GM23338 (cell line): ENCODE results near the gene PJA2. TPM values are rescaled to one million over a fixed set of nuclear protein-coding genes. Genes with fewer than 3 reads are reported as not detected.

Experiments
- ATAC-seq: fragments of 200-7000 bp; cut with Tn5 transposase; 3 replicates; pipeline ENCODE4 v1.9.1; 2020
- DNase-seq: peaks from one replicate; pipeline ENCODE4 v3.0.0-alpha.2; 2015; ENCODE audit warnings: low spot score
- H2AFZ ChIP-seq: fragments of 200-600 bp; sonication (generic); 2 replicates; pipeline ENCODE4 v1.8.0; 2016; ENCODE audit warnings: antibody characterized with exemption, mild to moderate bottlenecking, moderate library complexity
- H3F3A ChIP-seq: fragments of 200-600 bp; sonication (generic); replicated peaks from 2 replicates; pipeline ENCODE4 v1.8.0; 2017; ENCODE audit warnings: antibody characterized with exemption, mixed run types, low read depth
- H3K27ac ChIP-seq: fragments of 200-600 bp; sonication (generic); 2 replicates; pipeline ENCODE4 v1.6.1; 2016; ENCODE audit warnings: low read depth
- H3K27me3 ChIP-seq: fragments of 200-600 bp; sonication (generic); 2 replicates; pipeline ENCODE4 v1.8.0; 2016; ENCODE audit warnings: mild to moderate bottlenecking, mixed run types, moderate library complexity; ENCODE audit not compliant: insufficient read depth
- H3K36me3 ChIP-seq: fragments of 200-600 bp; sonication (generic); 2 replicates; pipeline ENCODE4 v1.8.0; 2016; ENCODE audit warnings: mild to moderate bottlenecking; ENCODE audit not compliant: insufficient read depth
- H3K4me1 ChIP-seq: fragments of 200-600 bp; sonication (generic); 2 replicates; pipeline ENCODE4 v1.8.0; 2016; ENCODE audit warnings: mild to moderate bottlenecking, moderate library complexity; ENCODE audit not compliant: insufficient read depth
- H3K4me2 ChIP-seq: fragments of 200-600 bp; sonication (generic); 2 replicates; pipeline ENCODE4 v1.7.1; 2017; ENCODE audit warnings: mixed run types
- H3K4me3 ChIP-seq: fragments of 200-600 bp; sonication (generic); 2 replicates; pipeline ENCODE4 v1.6.1; 2016; ENCODE audit warnings: mixed run types
- H3K79me2 ChIP-seq: fragments of 200-600 bp; sonication (generic); replicated peaks from 2 replicates; pipeline ENCODE4 v1.8.0; 2017; ENCODE audit warnings: mild to moderate bottlenecking; ENCODE audit not compliant: insufficient read depth
- H3K9me2 ChIP-seq: fragments of 200-600 bp; sonication (generic); 2 replicates; pipeline ENCODE4 v1.8.0; 2017; ENCODE audit not compliant: insufficient read depth
- H4K20me1 ChIP-seq: fragments of 200-600 bp; sonication (generic); replicated peaks from 2 replicates; pipeline ENCODE4 v1.8.0; 2017; ENCODE audit warnings: mild to moderate bottlenecking; ENCODE audit not compliant: insufficient read depth
- H3K27ac Mint-ChIP-seq: 2 replicates; pipeline ENCODE4 v1.8.0; 2020; ENCODE audit warnings: inconsistent platforms, mild to moderate bottlenecking, moderate library complexity, mixed read lengths
- H3K27me3 Mint-ChIP-seq: 3 replicates; pipeline ENCODE4 v1.8.0; 2022; ENCODE audit warnings: low read depth, mild to moderate bottlenecking, moderate library complexity, mixed read lengths, inconsistent platforms; ENCODE audit not compliant: insufficient read depth, poor library complexity
- H3K36me3 Mint-ChIP-seq: 3 replicates; pipeline ENCODE4 v1.8.0; 2021; ENCODE audit warnings: low read depth, mild to moderate bottlenecking, inconsistent platforms, moderate library complexity, mixed read lengths
- H3K4me1 Mint-ChIP-seq: 3 replicates; pipeline ENCODE4 v1.8.0; 2020; ENCODE audit warnings: mild to moderate bottlenecking, inconsistent platforms, mixed read lengths
- H3K4me3 Mint-ChIP-seq: 3 replicates; pipeline ENCODE4 v1.8.0; 2021; ENCODE audit warnings: moderate library complexity, mild to moderate bottlenecking, inconsistent platforms, mixed read lengths
- H3K9me3 Mint-ChIP-seq: 3 replicates; pipeline ENCODE4 v1.8.0; 2020; ENCODE audit warnings: moderate library complexity, mild to moderate bottlenecking, inconsistent platforms, mixed read lengths
- CREB1 ChIP-seq: fragments of 250-450 bp; sonication (Bioruptor Pico); IDR thresholded peaks from 2 replicates; pipeline ENCODE4 v1.5.0; 2020; ENCODE audit warnings: low read depth, mild to moderate bottlenecking, moderate library complexity
- CTCF ChIP-seq, 2 experiments: fragments of 200-600 bp in 1 of 2; sonication (generic) in 1 of 2; conservative IDR thresholded peaks; 2 replicates each; pipeline versions ENCODE4 v1.5.1 to v1.6.1; 2016 to 2017; ENCODE audit warnings: antibody characterized with exemption in 2 of 2, low read depth in 2 of 2, mild to moderate bottlenecking in 2 of 2, moderate library complexity in 1 of 2
- ETS1 ChIP-seq: IDR thresholded peaks from 2 replicates; pipeline ENCODE4 v1.6.1; 2016; ENCODE audit warnings: antibody characterized with exemption
- EZH2 ChIP-seq: fragments of 200-600 bp; sonication (generic); IDR thresholded peaks from one replicate; pipeline ENCODE4 v1.8.0; 2017; ENCODE audit warnings: antibody characterized with exemption, mild to moderate bottlenecking, low read depth; ENCODE audit not compliant: unreplicated experiment
- EZH2phosphoT487 ChIP-seq: fragments of 200-600 bp; sonication (generic); IDR thresholded peaks from one replicate; pipeline ENCODE4 v1.8.1; 2018; ENCODE audit warnings: antibody characterized with exemption; ENCODE audit not compliant: unreplicated experiment
- JUNB ChIP-seq: IDR thresholded peaks from one replicate; pipeline ENCODE4 v1.6.1; 2016; ENCODE audit warnings: antibody characterized with exemption; ENCODE audit not compliant: unreplicated experiment
- NANOG ChIP-seq: IDR thresholded peaks from 2 replicates; pipeline ENCODE4 v1.6.1; 2016; ENCODE audit warnings: antibody characterized with exemption, borderline replicate concordance
- POLR2AphosphoS5 ChIP-seq: IDR thresholded peaks from 2 replicates; pipeline ENCODE4 v1.6.1; 2016; ENCODE audit warnings: antibody characterized with exemption, low read depth
- REST ChIP-seq: IDR thresholded peaks from one replicate; pipeline ENCODE4 v1.6.1; 2018; ENCODE audit warnings: antibody characterized with exemption; ENCODE audit not compliant: unreplicated experiment
- STAT1 ChIP-seq: IDR thresholded peaks from one replicate; pipeline ENCODE4 v1.6.1; 2016; ENCODE audit warnings: antibody characterized with exemption; ENCODE audit not compliant: unreplicated experiment
- ZNF114 ChIP-seq: fragments of 250-450 bp; sonication (Bioruptor Pico); IDR thresholded peaks from 2 replicates; pipeline ENCODE4 v1.5.0; 2020; ENCODE audit warnings: mild to moderate bottlenecking, moderate library complexity
- ZNF331 ChIP-seq: fragments of 250-450 bp; sonication (Bioruptor Pico); IDR thresholded peaks from 2 replicates; pipeline ENCODE4 v1.5.0; 2020; ENCODE audit warnings: low read depth, mild to moderate bottlenecking, moderate library complexity
- ZNF462 ChIP-seq: fragments of 250-450 bp; sonication (Bioruptor Pico); IDR thresholded peaks from 2 replicates; pipeline ENCODE4 v1.5.0; 2020; ENCODE audit warnings: mild to moderate bottlenecking, moderate library complexity
- polyA plus RNA-seq: library from polyadenylated mRNA; unstranded; fragments of >200 nt; fragmentation: Nextera tagmentation; extraction: Ambion mirVana; gene quantifications from 2 replicates; pipeline ENCODE4 v1.2.1, GENCODE V29; 2016
- total RNA-seq: library from RNA; depleted of rRNA; stranded (reverse); fragments of >200 nt; shearing (Covaris generic); gene quantifications from 2 replicates; pipeline ENCODE4 v1.2.3, GENCODE V29; 2014

PJA2 gene
- total and polyA plus RNA-seq, 2 experiments from 2014 or later, result 31.5 to 65.3 TPM

GRCh38 chr5:109310315-109310714, 99.5 kb downstream of the PJA2 start:
- H2AFZ ChIP-seq, result no peak overlapping the region
- H3F3A ChIP-seq, result no peaks in the 10 kb centered on the region
- DNase-seq (no peak), ATAC-seq (no peak)
- no peaks in the 10 kb centered on the region for H3K36me3 ChIP-seq
- TF ChIP-seq ETS1, result no peak
- TF ChIP-seq ZNF462 (CRISPR knock-in tag), result no peak
- TF ChIP-seq REST, result no peak
- no peak for TF ChIP-seq POLR2AphosphoS5
- TF ChIP-seq STAT1, result no peak
- no peak for TF ChIP-seq CREB1
- TF ChIP-seq ZNF114 (CRISPR knock-in tag), result no peak
- TF ChIP-seq NANOG, result no peak
- TF ChIP-seq CTCF (conservative IDR thresholded peaks at IDR 0.05; ENCODE audit: low read depth in 2 of 2), result no peak
- TF ChIP-seq JUNB, result no peak
- no peak for TF ChIP-seq EZH2
- TF ChIP-seq EZH2phosphoT487, result no peak
- no peak for TF ChIP-seq ZNF331 (CRISPR knock-in tag)
- H3K27ac ChIP-seq, result no peak overlapping the region
- Mint-ChIP-seq H3K36me3 (no peaks in the 10 kb centered on the region), H3K27ac (no peak overlapping the region), H3K9me3 (no peaks in the 10 kb centered on the region), H3K4me1 (peaks cover 8% of the 10 kb centered on the region), H3K27me3 (no peaks in the 10 kb centered on the region), H3K4me3 (no peak overlapping the region)
- H3K27me3 ChIP-seq, result no peaks in the 10 kb centered on the region
- H3K9me2 ChIP-seq, result no peaks in the 10 kb centered on the region
- H3K4me2 ChIP-seq, result no peak overlapping the region
- H3K79me2 ChIP-seq, result no peaks in the 10 kb centered on the region
- no peak overlapping the region for H3K4me3 ChIP-seq
- no peaks in the 10 kb centered on the region for H3K4me1 ChIP-seq
- H4K20me1 ChIP-seq, result no peaks in the 10 kb centered on the region
